HepG2 (cell line): ENCODE results near the gene LCK. TPM values are rescaled to one million over a fixed set of nuclear protein-coding genes. Genes with fewer than 3 reads are reported as not detected.

Source experiments
- BHLHE40 ChIP-seq: IDR thresholded peaks from 2 replicates; pipeline ENCODE4 v1.6.1; 2011; ENCODE audit warnings: low read length, improper control_type of control experiment
- CTCF ChIP-seq: sonication (generic); formaldehyde crosslinking; IDR thresholded peaks from 2 replicates; pipeline ENCODE4 v1.5.0; 2020; ENCODE audit warnings: mild to moderate bottlenecking, missing genetic modification reagents, moderate library complexity
- KDM5B ChIP-seq: sonication (generic); formaldehyde crosslinking; IDR thresholded peaks from 2 replicates; pipeline ENCODE4 v1.4.0; 2020; ENCODE audit warnings: missing genetic modification reagents, mild to moderate bottlenecking, borderline replicate concordance
- LCORL ChIP-seq, 2 experiments: fragments of 450-650 bp in 1 of 2; sonication (generic) in 1 of 2; formaldehyde crosslinking in 1 of 2; IDR thresholded peaks; 2 replicates each; pipeline versions ENCODE4 v1.5.0 to v1.6.1; 2017 to 2020; ENCODE audit warnings: antibody characterized with exemption in 1 of 2, missing genetic modification reagents in 1 of 2
- NCOA2 ChIP-seq: sonication (generic); formaldehyde crosslinking; IDR thresholded peaks from 2 replicates; pipeline ENCODE4 v1.8.0; 2022; ENCODE audit warnings: inconsistent platforms
- REPIN1 ChIP-seq: sonication (generic); formaldehyde crosslinking; IDR thresholded peaks from 2 replicates; pipeline ENCODE4 v1.8.0; 2022; ENCODE audit warnings: missing genetic modification reagents, low read depth, mild to moderate bottlenecking, borderline replicate concordance
- SAP130 ChIP-seq: IDR thresholded peaks from 2 replicates; pipeline ENCODE4 v1.6.1; 2016; ENCODE audit warnings: low read depth
- TEAD3 ChIP-seq: optimal IDR thresholded peaks from 2 replicates; pipeline ENCODE3; 2016; ENCODE audit warnings: borderline replicate concordance
- TGIF2 ChIP-seq: IDR thresholded peaks from 2 replicates; pipeline ENCODE4 v1.6.1; 2016; ENCODE audit warnings: control low read depth, missing compliant biosample characterization
- XRCC5 ChIP-seq: fragments of 200-400 bp; formaldehyde crosslinking; optimal IDR thresholded peaks from 2 replicates; pipeline ENCODE3; 2017; ENCODE audit warnings: mild to moderate bottlenecking, low read length
- ZFP90 ChIP-seq: sonication (generic); formaldehyde crosslinking; IDR thresholded peaks from 2 replicates; pipeline ENCODE4 v1.8.0; 2022; ENCODE audit warnings: missing genetic modification reagents, mild to moderate bottlenecking, inconsistent platforms, borderline replicate concordance
- ZNF136 ChIP-seq: sonication (generic); formaldehyde crosslinking; IDR thresholded peaks from 2 replicates; pipeline ENCODE4 v1.8.1; 2022; ENCODE audit warnings: low read depth, mild to moderate bottlenecking, moderate library complexity, missing genetic modification reagents
- ZNF20 ChIP-seq: sonication (generic); formaldehyde crosslinking; IDR thresholded peaks from 2 replicates; pipeline ENCODE4 v1.4.0; 2020; ENCODE audit warnings: mild to moderate bottlenecking, moderate library complexity, missing genetic modification reagents
- ZNF3 ChIP-seq: IDR thresholded peaks from 2 replicates; pipeline ENCODE4 v1.7.0; 2017; ENCODE audit warnings: inconsistent platforms
- ZNF362 ChIP-seq: sonication (generic); formaldehyde crosslinking; IDR thresholded peaks from 2 replicates; pipeline ENCODE4 v1.4.0; 2020; ENCODE audit warnings: missing genetic modification reagents, mild to moderate bottlenecking, borderline replicate concordance
- ZNF598 ChIP-seq: sonication (generic); formaldehyde crosslinking; IDR thresholded peaks from 2 replicates; pipeline ENCODE4 v1.5.1; 2020; ENCODE audit warnings: mild to moderate bottlenecking, missing genetic modification reagents, borderline replicate concordance
- ZNF670 ChIP-seq: sonication (generic); formaldehyde crosslinking; IDR thresholded peaks from 2 replicates; pipeline ENCODE4 v1.8.0; 2022; ENCODE audit warnings: mild to moderate bottlenecking, missing genetic modification reagents, borderline replicate concordance
- ZNF761 ChIP-seq: sonication (generic); formaldehyde crosslinking; conservative IDR thresholded peaks from 2 replicates; pipeline ENCODE4 v1.4.0; 2020; ENCODE audit warnings: mild to moderate bottlenecking, missing genetic modification reagents
- ZNF788 ChIP-seq: sonication (generic); formaldehyde crosslinking; IDR thresholded peaks from 2 replicates; pipeline ENCODE4 v1.5.0; 2020; ENCODE audit warnings: mild to moderate bottlenecking, missing genetic modification reagents, borderline replicate concordance
- polyA plus RNA-seq, 8 experiments: library from polyadenylated mRNA; depleted of rRNA in 3 of 8; stranded (reverse) in 7 of 8; unstranded in 1 of 8; fragments of >200 nt; fragmentation: Illumina TruSeq in 4 of 8; extraction: Trizol in 4 of 8; gene quantifications; 2 replicates each; pipeline versions ENCODE4 v1.2.1 to v1.2.3, GENCODE V29; 2011 to 2016; ENCODE audit warnings: low read depth in 4 of 8, missing spikeins in 1 of 8, mixed read lengths in 1 of 8; ENCODE audit not compliant: insufficient read depth in 1 of 8
- total RNA-seq, 5 experiments: library from RNA; depleted of rRNA; stranded (reverse); fragments of >200 nt; fragmentation: Illumina TruSeq; extraction: Trizol; gene quantifications; 2 replicates each; pipeline ENCODE4 v1.2.3, GENCODE V29; 2016; ENCODE audit warnings: low read depth in 1 of 5
- TF ChIP-seq, protein P1 (sequence below): IDR thresholded peaks from 2 replicates; pipeline ENCODE4 v1.6.1; 2018; ENCODE audit warnings: missing genetic modification reagents
- TF ChIP-seq, protein P2 (sequence below): sonication (generic); formaldehyde crosslinking; IDR thresholded peaks from 2 replicates; pipeline ENCODE4 v1.5.0; 2020; ENCODE audit warnings: missing genetic modification reagents, mild to moderate bottlenecking, borderline replicate concordance
- TF ChIP-seq, protein P3 (sequence below): sonication (generic); formaldehyde crosslinking; IDR thresholded peaks from 2 replicates; pipeline ENCODE4 v1.4.0; 2020; ENCODE audit warnings: missing genetic modification reagents

LCK gene
- total and polyA plus RNA-seq, 2 of the 13 experiments (the other 11 are each of a cell fraction or from before 2014, with no cell fraction given): 0.93 to 1.8 TPM

DNA sequence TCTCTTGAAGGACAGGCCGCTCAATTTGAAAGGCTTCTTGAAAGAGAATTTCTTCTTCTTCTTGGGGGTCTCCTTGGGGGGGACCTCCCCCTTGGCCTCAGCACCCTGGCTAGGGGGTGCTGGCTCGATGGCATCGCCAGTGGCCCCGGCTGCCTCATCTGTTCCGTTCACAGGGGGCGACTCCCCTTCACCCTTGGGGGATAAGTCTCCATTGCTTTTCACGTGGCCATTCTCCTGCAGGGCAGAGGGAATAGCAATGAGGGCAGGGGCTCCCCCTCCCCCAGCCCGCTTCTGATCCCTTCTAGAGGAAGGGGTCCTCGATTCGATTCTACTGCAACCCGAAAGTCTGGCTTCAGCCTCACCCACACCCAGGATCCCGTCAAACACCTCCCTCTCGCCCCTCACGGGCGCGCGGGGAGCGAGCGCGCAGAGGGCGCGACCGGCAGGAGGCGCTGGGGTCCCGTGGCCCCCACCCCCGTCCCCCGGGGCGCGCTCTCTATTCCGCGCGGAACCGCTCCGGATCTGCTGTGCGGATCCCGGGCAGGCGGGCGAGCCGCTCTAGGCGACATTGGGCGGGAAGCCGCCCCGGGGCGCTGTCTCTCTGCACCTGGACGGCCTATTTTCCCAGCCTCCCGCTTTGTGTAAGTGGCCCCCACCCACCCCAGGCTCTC is 83.9 kb downstream of the LCK start (continued):
- TF ChIP-seq ZNF788 (0 out of 2 replicates have a peak, but pooled peaks have one; percentile 36), ZFP90 (CRISPR knock-in tag) (0 out of 2 replicates have a peak, but pooled peaks have one; percentile 10), ZNF20 (CRISPR knock-in tag) (0 out of 2 replicates have a peak, but pooled peaks have one; percentile 62), ZNF670 (peak; percentile 78; the same call in 1 of the 2 replicates), SAP130 (peak; percentile 65), KDM5B (CRISPR knock-in tag) (peak; percentile 31; the same call in 1 of the 2 replicates), ZNF761 (CRISPR knock-in tag) (0 out of 2 replicates have a peak, but pooled peaks have one; percentile 6), ZNF362 (CRISPR knock-in tag) (peak; percentile 27; the same call in 1 of the 2 replicates), TGIF2 (CRISPR knock-in tag) (0 out of 2 replicates have a peak, but pooled peaks have one; percentile 27), CTCF (CRISPR knock-in tag) (peak; percentile 80), ZNF598 (CRISPR knock-in tag) (no peak), TEAD3 (CRISPR knock-in tag) (peak; percentile 14), LCORL (IDR thresholded peaks at IDR 0.05) (no peak), LCORL (CRISPR knock-in tag; IDR thresholded peaks at IDR 0.05) (0 out of 2 replicates have a peak, but pooled peaks have one; percentile 39), ZNF3 (CRISPR knock-in tag) (no peak), NCOA2 (0 out of 2 replicates have a peak, but pooled peaks have one; percentile 17), ZNF136 (CRISPR knock-in tag) (no peak), REPIN1 (CRISPR knock-in tag) (no peak), XRCC5 (peak; percentile 49), BHLHE40 (0 out of 2 replicates have a peak, but pooled peaks have one; percentile 14)
- TF ChIP-seq, protein P1, sequence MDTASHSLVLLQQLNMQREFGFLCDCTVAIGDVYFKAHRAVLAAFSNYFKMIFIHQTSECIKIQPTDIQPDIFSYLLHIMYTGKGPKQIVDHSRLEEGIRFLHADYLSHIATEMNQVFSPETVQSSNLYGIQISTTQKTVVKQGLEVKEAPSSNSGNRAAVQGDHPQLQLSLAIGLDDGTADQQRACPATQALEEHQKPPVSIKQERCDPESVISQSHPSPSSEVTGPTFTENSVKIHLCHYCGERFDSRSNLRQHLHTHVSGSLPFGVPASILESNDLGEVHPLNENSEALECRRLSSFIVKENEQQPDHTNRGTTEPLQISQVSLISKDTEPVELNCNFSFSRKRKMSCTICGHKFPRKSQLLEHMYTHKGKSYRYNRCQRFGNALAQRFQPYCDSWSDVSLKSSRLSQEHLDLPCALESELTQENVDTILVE: 0 out of 2 replicates have a peak, but pooled peaks have one; percentile 22
- TF ChIP-seq, protein P2, sequence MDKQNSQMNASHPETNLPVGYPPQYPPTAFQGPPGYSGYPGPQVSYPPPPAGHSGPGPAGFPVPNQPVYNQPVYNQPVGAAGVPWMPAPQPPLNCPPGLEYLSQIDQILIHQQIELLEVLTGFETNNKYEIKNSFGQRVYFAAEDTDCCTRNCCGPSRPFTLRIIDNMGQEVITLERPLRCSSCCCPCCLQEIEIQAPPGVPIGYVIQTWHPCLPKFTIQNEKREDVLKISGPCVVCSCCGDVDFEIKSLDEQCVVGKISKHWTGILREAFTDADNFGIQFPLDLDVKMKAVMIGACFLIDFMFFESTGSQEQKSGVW (CRISPR knock-in tag): 0 out of 2 replicates have a peak, but pooled peaks have one; percentile 31
- TF ChIP-seq, protein P3, sequence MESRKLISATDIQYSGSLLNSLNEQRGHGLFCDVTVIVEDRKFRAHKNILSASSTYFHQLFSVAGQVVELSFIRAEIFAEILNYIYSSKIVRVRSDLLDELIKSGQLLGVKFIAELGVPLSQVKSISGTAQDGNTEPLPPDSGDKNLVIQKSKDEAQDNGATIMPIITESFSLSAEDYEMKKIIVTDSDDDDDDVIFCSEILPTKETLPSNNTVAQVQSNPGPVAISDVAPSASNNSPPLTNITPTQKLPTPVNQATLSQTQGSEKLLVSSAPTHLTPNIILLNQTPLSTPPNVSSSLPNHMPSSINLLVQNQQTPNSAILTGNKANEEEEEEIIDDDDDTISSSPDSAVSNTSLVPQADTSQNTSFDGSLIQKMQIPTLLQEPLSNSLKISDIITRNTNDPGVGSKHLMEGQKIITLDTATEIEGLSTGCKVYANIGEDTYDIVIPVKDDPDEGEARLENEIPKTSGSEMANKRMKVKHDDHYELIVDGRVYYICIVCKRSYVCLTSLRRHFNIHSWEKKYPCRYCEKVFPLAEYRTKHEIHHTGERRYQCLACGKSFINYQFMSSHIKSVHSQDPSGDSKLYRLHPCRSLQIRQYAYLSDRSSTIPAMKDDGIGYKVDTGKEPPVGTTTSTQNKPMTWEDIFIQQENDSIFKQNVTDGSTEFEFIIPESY (CRISPR knock-in tag): peak; percentile 43; the same call in 1 of the 2 replicates
